Activated CD4-positive, CD25-positive, alpha-beta regulatory T cell (primary cell): ENCODE measurements around the gene SLC16A1.
"Not testable (repeated sequence)": the region's sequence is repeated elsewhere in the genome, so short reads cannot be mapped to it uniquely, and the experiment has no call there.

Experiments
- DNase-seq, 4 experiments: peaks; one replicate each; lab custom pipeline; 2025; lab: John Stamatoyannopoulos, UW

The SLC16A1 gene

GRCh38 chr1:112955773-112956543, at the start of gene SLC16A1:
Gene SLC16A1, minus strand, starts transcription at chr1:112956196. Its CDS starts 26,888 bp downstream, at chr1:112929308.
- DNase-seq = peak; percentile 79 to 83 (median 82)

GRCh38 chr1:113003751-113004690, 48.0 kb upstream of the SLC16A1 start:
- DNase-seq = no peak

- no peak for DNase-seq
These were observed 46.3 kb upstream of the SLC16A1 start for GRCh38 chr1:113002297-113002696.

GRCh38 chr1:112998592-112999235, 42.7 kb upstream of the SLC16A1 start:
- DNase-seq = no peak

GRCh38 chr1:112997781-112998180, 41.8 kb upstream of the SLC16A1 start:
- no peak for DNase-seq

- no peak for DNase-seq
These were observed 39.9 kb upstream of the SLC16A1 start for GRCh38 chr1:112995890-112996289.

GRCh38 chr1:112995021-112995420, 39.0 kb upstream of the SLC16A1 start:
- DNase-seq = not testable (repeated sequence)

- no peak for DNase-seq
These were observed 36.8 kb upstream of the SLC16A1 start for GRCh38 chr1:112992780-112993179.

GRCh38 chr1:112991402-112992120, 35.6 kb upstream of the SLC16A1 start:
- no peak for DNase-seq

GRCh38 chr1:112990271-112990670, 34.3 kb upstream of the SLC16A1 start:
- no peak for DNase-seq

GRCh38 chr1:112988367-112988766, 32.4 kb upstream of the SLC16A1 start:
- no peak for DNase-seq

GRCh38 chr1:112985123-112985522, 29.1 kb upstream of the SLC16A1 start:
- no peak for DNase-seq

GRCh38 chr1:112983537-112984131, 27.6 kb upstream of the SLC16A1 start:
- no peak for DNase-seq

GRCh38 chr1:112982853-112983536, 27.0 kb upstream of the SLC16A1 start:
- DNase-seq = no peak

GRCh38 chr1:112982328-112982727, 26.3 kb upstream of the SLC16A1 start:
- no peak for DNase-seq

GRCh38 chr1:112981834-112982233, 25.8 kb upstream of the SLC16A1 start:
- DNase-seq = not testable (repeated sequence)

GRCh38 chr1:112981426-112981825, 25.4 kb upstream of the SLC16A1 start:
- no peak for DNase-seq

- DNase-seq = no peak
These were observed 19.3 kb upstream of the SLC16A1 start for GRCh38 chr1:112975336-112975735.

GRCh38 chr1:112974646-112975045, 18.6 kb upstream of the SLC16A1 start:
- no peak for DNase-seq

GRCh38 chr1:112973788-112974187, 17.8 kb upstream of the SLC16A1 start:
- no peak for DNase-seq

GRCh38 chr1:112971006-112971405, 15.0 kb upstream of the SLC16A1 start:
- DNase-seq = no peak
